T-helper 9 cell (primary cell): ENCODE data around the gene OPALIN.
"Not testable (repeated sequence)": the region's sequence is repeated elsewhere in the genome, so short reads cannot be mapped to it uniquely, and the experiment has no call there.

Experiments
- DNase-seq: peaks from one replicate; pipeline ENCODE4 v3.0.0-alpha.2; 2020

OPALIN gene

DNA sequence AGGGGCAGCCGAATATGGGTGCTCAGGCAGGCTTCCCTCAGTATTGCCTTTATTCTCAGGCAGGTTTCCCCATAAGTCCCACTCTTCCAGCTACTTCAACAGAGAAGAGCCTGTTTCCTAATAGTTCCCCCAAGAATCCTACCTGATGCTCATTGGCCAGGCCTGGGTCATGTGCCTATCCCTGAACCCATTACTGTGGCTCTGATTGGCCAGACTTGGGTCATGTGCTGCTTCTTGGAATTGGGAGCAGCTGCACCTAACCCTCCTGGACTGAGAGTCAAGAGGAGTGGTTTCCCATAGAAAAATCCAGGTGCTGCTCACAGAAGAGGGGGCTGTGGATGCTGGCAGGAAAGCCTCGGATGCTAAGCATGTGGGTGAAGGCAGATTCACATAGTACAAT, 21.7 kb downstream of the OPALIN start:
- DNase-seq = no peak

GRCh38 chr10:96334616-96335526, 23.9 kb downstream of the OPALIN start:
- no peak for DNase-seq

DNA sequence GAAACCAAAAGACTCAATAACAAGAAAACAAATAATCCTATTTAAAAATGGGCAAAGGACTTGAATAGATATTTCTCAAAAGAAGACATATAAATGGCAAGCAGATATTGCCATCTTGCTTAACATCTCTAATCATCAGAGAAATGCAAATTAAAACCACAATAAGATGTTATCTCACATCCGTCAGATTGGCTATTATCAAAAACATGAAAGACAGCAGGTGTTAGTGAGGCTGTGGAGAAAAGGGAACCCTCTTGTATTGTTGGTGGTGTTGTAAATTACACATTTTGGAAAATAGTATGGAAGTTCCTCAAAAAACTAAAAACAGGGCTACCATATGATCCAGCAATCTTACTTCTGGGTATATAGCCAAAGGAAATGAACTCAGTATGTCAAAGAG, 25.7 kb downstream of the OPALIN start:
- DNase-seq = no peak

DNA sequence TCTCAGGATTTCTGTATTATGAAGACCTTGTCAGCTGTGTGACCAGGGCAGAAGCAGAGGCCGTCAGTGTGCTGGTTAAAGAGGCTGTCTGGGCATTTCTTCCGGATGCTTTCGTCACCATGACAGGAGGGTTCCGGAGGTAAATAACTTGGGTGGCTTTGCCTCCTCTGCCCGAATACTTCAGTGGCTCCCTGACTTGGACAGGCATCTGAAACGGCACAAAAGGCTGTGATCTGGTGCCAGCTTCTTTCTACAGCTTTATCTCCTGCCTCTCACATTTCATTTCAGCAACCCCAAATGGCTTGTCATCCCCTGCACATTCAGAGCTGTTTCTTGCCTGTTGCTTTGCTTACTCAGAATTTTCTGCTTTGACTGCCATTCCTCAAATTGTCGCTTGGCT, 31.3 kb downstream of the OPALIN start:
- DNase-seq = no peak

GRCh38 chr10:96325719-96326373, 33.0 kb downstream of the OPALIN start:
- DNase-seq = no peak

GRCh38 chr10:96324447-96324846, 34.4 kb downstream of the OPALIN start:
- DNase-seq = no peak

- no peak for DNase-seq
These were observed 36.5 kb downstream of the OPALIN start for GRCh38 chr10:96322275-96322674.

- DNase-seq = no peak
These were observed 37.0 kb downstream of the OPALIN start for GRCh38 chr10:96321822-96322221.

- DNase-seq = no peak
These were observed 38.9 kb downstream of the OPALIN start for GRCh38 chr10:96319754-96320474.

DNA sequence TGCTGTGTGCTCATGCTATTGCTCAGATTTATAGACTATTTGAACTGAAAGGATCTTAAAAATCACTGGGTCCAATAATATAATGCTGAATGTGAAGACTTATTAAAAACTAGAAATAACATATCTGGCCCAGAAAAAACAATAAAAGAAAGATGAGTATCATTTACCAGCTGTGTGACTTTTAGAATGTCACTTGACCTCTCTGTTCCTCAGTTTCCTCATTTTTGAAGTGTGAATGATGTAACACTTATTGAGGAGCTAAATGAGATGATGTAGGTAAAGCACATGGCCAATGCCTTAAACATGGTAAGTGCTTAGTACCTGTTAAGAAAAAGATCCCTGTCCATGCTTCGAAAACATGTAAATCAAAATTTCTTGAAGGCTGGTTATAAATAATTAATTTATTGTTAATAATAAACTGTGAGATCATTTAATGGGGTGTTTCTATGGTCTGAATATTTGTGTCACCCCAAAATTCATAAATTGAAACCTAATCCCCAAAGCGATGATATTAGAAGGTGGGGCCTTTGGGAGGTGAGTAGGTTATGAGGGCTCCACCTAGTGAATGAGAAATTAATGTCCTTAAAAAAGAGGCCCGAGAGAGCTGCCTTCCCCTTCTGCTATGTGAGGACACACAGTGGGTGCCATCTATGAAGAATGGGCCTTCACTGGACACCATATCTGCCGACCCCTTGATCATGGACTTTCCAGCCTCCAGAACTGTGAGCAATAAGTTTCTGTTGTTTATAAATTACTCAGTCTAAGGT, 41.6 kb downstream of the OPALIN start:
- no peak for DNase-seq

- DNase-seq = no peak
These were observed 45.5 kb downstream of the OPALIN start for GRCh38 chr10:96313344-96313743.

DNA sequence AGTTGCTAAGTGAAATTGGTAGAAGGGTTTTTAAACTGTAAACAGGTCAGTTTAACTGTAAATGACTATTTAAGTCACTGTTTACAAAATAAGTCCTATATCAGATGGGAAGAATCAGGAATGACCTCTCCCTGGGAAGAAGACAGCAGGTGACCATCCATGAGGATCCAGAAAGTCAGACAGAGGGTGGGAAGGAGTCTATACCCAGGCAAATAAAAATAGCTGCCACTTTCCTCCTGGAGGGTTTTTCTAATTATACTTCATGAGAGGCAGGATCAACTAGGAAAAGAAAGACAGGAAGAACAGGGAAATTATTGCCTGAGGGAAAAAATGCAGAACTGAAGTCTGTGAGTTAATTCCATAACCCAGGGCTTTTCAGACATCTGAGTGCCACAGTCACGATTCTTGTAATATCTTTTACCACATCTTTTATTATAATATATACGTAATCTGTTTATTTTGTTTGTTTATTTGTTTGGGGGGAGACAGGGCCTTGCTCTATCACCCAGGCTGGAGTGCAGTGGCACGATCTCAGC, 47.6 kb downstream of the OPALIN start:
- no peak for DNase-seq

- DNase-seq = no peak
These were observed 48.5 kb downstream of the OPALIN start for GRCh38 chr10:96310321-96310669.

GRCh38 chr10:96309628-96310320, 49.0 kb downstream of the OPALIN start:
- DNase-seq = no peak

DNA sequence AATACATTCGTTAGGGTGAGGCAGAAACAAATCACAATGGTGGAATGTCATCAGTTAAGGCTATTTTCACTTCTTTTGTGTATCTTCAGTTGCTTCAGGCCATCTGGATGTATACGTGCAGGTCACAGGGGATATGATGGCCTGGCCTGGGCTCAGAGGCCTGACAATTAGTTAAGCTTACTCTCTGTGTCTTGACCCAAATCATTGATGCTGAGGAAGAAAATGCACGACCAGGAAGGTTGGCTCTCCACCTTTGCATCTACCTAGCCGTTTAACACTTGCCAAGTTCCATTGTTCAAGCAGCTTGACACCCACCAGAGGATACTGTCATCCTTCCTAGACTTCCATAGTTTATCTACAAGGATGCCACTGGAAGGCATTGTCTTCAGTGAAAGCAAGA, 49.9 kb downstream of the OPALIN start:
- not testable (repeated sequence) for DNase-seq

DNA sequence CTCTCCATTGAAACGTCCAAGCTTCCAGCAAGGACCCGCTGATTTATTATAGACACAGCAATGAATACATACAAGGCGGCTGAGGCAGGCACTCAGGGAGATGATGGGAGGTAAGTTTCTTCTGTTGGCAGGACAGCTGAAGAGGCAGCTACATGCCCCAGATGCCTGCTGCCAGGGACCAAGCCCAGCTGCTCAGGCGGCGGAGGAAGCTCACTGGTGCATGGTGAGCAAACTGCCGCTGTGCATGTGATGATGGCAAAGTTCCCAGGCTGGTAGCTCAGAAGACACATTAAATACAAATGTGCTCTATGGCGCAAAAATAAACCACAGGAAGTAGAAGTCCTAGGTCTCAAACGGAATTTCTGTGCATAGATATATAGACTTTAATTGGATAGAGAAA, 52.3 kb downstream of the OPALIN start:
- no peak for DNase-seq

- no peak for DNase-seq
These were observed 53.8 kb downstream of the OPALIN start for GRCh38 chr10:96305019-96305418.

DNA sequence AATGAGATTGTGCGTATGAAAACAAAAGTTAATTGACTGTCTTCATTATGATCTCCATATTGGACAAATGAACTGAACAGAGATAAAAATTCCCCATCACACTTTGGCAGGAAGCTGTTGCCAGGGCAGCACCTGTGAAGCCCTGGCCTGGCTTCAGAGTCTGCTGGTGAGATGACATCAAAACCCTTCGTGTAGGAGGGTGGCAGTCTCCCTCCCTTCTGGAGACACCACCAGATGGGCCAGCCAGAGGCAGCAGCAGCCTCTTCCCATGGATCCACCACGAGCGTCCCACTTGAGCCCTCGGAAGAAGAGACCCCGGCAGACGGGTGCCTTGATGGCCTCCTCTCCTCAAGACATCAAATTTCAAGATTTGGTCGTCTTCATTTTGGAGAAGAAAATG, 54.6 kb downstream of the OPALIN start, which contains the start of gene DNTT:
Gene DNTT, plus strand, starts transcription at position 205 of the 400 bp plus-strand sequence. Its CDS starts 64 bp downstream, at position 269.
- DNase-seq = no peak

DNA sequence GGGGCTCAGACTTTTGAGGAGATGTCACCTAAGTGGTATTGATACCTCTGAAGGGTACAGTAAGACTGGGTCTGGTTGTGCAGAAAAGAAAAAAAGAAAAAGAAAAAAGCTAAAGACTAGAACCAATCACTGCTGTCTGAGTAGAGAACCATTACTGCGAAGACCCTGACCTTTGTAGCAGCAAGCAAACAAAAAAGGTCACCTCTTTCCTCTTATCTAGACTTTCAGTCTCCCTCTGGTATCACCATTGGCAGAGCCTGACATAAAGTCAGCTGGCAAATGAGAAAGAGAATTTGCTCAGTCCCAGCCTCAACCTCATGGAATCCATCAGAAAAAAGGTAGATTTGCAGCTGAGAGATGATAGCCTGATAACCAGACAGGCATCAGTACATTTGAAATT, 57.2 kb downstream of the OPALIN start:
- no peak for DNase-seq

GRCh38 chr10:96299383-96299782, 59.4 kb downstream of the OPALIN start:
- DNase-seq = no peak

DNA sequence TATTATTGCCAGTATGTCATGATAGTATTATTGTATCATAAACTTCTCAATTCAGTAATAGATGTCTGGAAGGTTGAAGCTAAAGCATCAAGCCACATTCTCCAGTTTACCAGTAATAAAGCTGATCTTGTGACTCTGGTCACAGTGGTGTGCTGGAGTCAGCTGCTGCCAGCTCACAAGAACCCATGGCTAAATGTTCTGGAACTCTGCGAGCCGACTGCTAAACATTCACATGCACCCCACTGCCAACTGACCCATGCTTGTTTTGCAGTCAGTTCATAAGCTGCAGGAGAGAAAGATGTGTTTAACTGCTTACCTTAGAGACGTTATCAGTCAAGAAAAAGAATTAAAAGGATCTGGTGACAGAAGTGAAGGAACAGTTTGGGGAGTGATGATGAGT, 60.4 kb downstream of the OPALIN start:
- DNase-seq = no peak

GRCh38 chr10:96297486-96297885, 61.3 kb downstream of the OPALIN start:
- no peak for DNase-seq
